Activated CD4-positive, alpha-beta memory T cell treated with anti-CD3 and anti-CD28 coated beads for 36 hours (primary cell): ENCODE data around the gene HERC5. TPM values are rescaled to one million over a fixed set of nuclear protein-coding genes. Genes with fewer than 3 reads are reported as not detected.
A peak's percentile ranks its signal among the peaks of the same experiment; 100 is the strongest.

Experiments used
- CTCF ChIA-PET: fragments of 350-600 bp; sonication (Branson Sonifier 250); formaldehyde crosslinking; loops from one replicate; lab custom pipeline; 2021; ENCODE audit warnings: antibody characterized with exemption, inconsistent platforms; lab: Charles Lee
- POLR2A ChIA-PET: fragments of 350-600 bp; sonication (Branson Sonifier 250); formaldehyde crosslinking; loops from one replicate; lab custom pipeline; 2021; ENCODE audit warnings: antibody characterized with exemption; lab: Charles Lee
- DNase-seq: peaks from one replicate; pipeline ENCODE4 v3.0.0-alpha.2; 2020
- H3K27ac Mint-ChIP-seq: one replicate; pipeline ENCODE4 v1.8.0; 2021; ENCODE audit warnings: mixed read lengths
- H3K27me3 Mint-ChIP-seq: one replicate; pipeline ENCODE4 v1.8.0; 2021; ENCODE audit warnings: mixed read lengths
- H3K36me3 Mint-ChIP-seq: one replicate; pipeline ENCODE4 v1.8.0; 2021; ENCODE audit warnings: mixed read lengths
- H3K4me1 Mint-ChIP-seq: one replicate; pipeline ENCODE4 v1.8.0; 2021; ENCODE audit warnings: low read depth, mixed read lengths
- H3K4me3 Mint-ChIP-seq: one replicate; pipeline ENCODE4 v1.8.0; 2021; ENCODE audit warnings: mild to moderate bottlenecking, mixed read lengths
- H3K9me3 Mint-ChIP-seq: one replicate; pipeline ENCODE4 v1.8.0; 2021; ENCODE audit warnings: mixed read lengths
- intact Hi-C: fragments of 100-400 bp; cut with micrococcal nuclease; formaldehyde crosslinking; loops from one replicate; pipeline ENCODE4 v1.15.1; 2023
- total RNA-seq, 2 experiments: library from RNA; stranded (reverse); gene quantifications; one replicate each; pipeline ENCODE4 v1.2.3, GENCODE V29; 2021

Gene HERC5
- total RNA-seq, 2 experiments from 2014 or later: 32.3 to 34.0 TPM

DNA sequence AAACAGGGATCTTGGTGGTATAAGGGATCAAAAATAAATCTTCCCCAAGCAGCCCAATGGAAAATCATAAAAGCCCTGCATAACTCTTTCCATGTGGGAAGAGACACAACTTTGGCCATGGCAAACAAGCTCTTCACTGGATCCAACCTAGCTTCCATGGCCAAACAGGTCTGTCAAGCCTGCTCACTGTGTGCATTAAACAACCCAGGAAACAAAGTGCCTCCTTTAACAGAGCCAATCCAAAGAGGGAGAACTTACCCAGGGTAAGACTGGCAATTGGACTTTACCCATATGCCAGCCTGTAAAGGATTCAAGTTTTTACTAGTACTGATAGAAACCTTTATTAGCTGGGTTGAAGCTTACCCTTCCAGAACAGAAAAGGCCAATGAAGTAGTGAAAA is 7.6 kb upstream of the HERC5 start:
- Mint-ChIP-seq H3K9me3 (no peaks in the 10 kb centered on the region), H3K4me3 (no peak overlapping the region), H3K27ac (no peak overlapping the region), H3K4me1 (no peaks in the 10 kb centered on the region), H3K27me3 (no peaks in the 10 kb centered on the region), H3K36me3 (no peaks in the 10 kb centered on the region)
- CTCF ChIA-PET: interaction anchor here (1.4 kb wide), 1 partner anchor 237 kb away, joined by 4 read pairs; no protein-coding TSS in a partner anchor
- POLR2A ChIA-PET: interaction anchor here (1.2 kb wide), 1 partner anchor 165 kb away, joined by 3 read pairs; the partner anchor contains the start of gene PPM1K
- no peak for DNase-seq
- intact Hi-C loops: no loop called here

DNA sequence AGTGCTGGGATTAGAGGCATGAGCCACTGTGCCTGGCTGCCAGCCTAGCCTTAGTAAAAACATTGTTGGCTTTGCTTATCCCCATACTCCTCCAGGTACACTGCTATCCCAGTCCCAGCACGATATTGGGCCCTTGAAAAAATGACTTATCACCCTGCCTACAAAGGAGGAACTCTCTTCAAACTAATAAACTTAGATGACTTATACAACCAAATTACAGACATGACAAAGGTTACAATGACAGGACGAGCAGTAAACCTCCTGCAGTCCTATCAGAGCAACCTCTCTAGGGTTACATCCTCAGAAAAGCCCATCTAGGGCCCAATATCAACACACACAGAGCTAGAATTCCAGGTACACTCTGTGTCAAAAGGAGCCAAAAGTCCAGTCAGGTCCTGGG is 5.7 kb upstream of the HERC5 start:
- H3K4me1 Mint-ChIP-seq: peaks cover 4% of the 10 kb centered on the region
- ChIA-PET CTCF (interaction anchor here (1.0 kb wide), 1 partner anchor 73 kb away, joined by 3 read pairs; the partner anchor contains the start of gene HERC6), POLR2A (no interaction called here)
- H3K27ac Mint-ChIP-seq: no peak overlapping the region
- H3K27me3 Mint-ChIP-seq: no peaks in the 10 kb centered on the region
- H3K9me3 Mint-ChIP-seq: no peaks in the 10 kb centered on the region
- intact Hi-C loops: loop anchor here (10.0 kb wide), 1 partner anchor 844 kb away; no protein-coding TSS in a partner anchor
- no peak for DNase-seq
- H3K36me3 Mint-ChIP-seq: no peaks in the 10 kb centered on the region
- H3K4me3 Mint-ChIP-seq: no peak overlapping the region

DNA sequence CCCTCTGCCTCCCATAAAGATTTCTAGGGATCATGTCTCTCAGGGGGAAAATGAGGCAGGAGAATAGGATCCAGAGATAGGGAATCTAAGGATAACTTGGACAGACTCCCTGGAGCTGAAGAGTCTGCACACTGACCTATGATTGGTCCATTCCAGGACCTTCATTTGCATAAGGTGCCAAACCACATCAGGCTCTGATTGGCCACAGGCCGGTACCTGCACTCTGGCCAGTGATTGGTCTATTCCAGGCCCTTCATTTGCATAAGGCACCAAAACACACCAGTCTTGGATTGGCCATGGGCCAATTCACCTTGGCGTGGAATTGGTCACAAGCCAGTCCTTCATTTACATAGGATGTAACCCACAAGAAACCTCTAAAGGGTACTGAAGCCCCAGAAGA is 4.0 kb upstream of the HERC5 start:
- intact Hi-C loops: loop anchor here (10.0 kb wide), 1 partner anchor 842 kb away; no protein-coding TSS in a partner anchor
- POLR2A ChIA-PET: no interaction called here
- Mint-ChIP-seq H3K4me1 (peaks cover 6% of the 10 kb centered on the region), H3K27ac (no peak overlapping the region), H3K36me3 (peaks cover 3% of the 10 kb centered on the region), H3K9me3 (no peaks in the 10 kb centered on the region), H3K27me3 (peaks cover 1% of the 10 kb centered on the region), H3K4me3 (no peak overlapping the region)
- DNase-seq: no peak
- CTCF ChIA-PET: interaction anchor here (0.7 kb wide), 1 partner anchor 50 kb away, joined by 3 read pairs; no protein-coding TSS in a partner anchor

DNA sequence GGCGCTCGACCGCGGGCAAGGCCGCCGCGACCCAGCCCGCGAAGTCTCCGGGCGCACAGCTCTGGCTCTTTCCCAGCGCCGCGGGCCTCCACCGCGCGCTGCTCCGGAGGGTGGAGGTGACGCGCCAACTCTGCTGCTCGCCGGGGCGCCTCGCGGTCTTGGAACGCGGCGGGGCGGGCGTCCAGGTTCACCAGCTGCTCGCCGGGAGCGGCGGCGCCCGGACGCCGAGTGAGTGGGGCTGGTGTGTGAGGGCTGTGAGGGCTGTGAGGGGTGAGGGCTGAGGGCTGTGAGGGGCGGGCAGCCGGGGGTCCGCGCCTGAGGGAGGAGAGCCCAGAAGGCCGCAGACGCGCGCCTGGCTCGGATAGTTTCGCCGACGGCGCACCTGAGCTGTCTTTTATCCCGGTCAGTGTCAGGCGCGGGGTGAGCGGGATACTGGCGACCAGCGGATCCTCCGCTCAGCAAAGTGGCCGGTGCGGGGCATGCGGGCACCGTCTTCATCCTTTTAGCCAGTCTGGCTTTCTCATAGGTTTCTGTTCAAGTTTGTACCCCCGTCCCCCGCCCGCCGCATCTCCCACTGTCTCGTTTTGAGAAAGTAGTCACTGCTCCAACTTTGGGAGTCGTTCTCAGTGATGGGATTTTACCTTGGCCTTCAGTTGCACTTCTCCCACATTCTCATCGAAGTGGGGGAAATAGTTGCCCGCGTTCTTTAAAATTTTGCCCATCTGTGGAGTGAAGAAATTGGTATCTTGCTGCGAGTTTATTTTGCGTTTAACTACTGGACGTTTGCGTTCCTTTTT is 586 bp downstream of the HERC5 start:
- peak; percentile 51 for DNase-seq
- peak overlapping the region; percentile 97 for H3K27ac Mint-ChIP-seq
- intact Hi-C loops: loop anchor here (1.0 to 10.0 kb wide), 7 partner anchors 32 to 837 kb away; partner anchors contain the start of genes HERC3 and PPM1K
- H3K36me3 Mint-ChIP-seq: peaks cover 13% of the 10 kb centered on the region
- H3K9me3 Mint-ChIP-seq: no peaks in the 10 kb centered on the region
- H3K4me1 Mint-ChIP-seq: peaks cover 12% of the 10 kb centered on the region
- CTCF ChIA-PET: interaction anchor here (1.0 to 1.9 kb wide), 4 partner anchors 79 to 238 kb away, joined by 4 to 21 read pairs (median 6); partner anchors contain the start of genes HERC6 and PPM1K
- H3K27me3 Mint-ChIP-seq: peaks cover 3% of the 10 kb centered on the region
- POLR2A ChIA-PET: interaction anchor here (0.7 to 2.3 kb wide), 8 partner anchors 18 to 173 kb away, joined by 3 to 33 read pairs (median 4); partner anchors contain the start of genes HERC3, HERC6, PPM1K and PYURF
- peak overlapping the region; percentile 100 for H3K4me3 Mint-ChIP-seq

DNA sequence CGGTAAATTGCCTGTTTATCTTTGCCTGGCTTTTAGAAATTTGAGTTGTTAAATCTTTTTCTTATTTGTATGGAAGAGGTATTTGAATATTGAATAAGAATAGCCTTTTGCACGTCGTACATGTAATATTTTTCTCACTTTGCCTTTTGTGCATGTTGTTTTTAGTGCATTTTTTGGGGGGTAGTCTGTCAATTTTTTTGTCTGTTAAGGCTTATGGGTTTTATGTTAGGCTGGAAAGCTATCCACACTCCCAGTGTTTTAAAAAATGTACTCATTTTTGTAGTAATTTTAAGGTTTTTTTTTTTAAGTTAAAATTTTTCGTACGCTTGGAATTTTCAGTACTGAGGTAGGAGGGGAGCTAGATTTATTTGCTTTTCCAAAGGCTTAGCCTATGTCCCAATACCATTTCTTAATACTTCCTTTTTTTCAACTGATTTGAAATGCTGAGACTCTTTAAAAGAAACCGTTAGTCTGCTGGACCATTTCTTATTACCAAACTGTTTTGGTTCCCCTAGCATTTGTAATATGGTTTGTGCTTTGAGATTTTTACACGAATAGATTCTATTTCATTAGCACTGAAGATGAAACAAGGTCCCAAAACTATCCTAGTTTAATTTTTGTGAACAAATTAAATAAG is 1.3 kb downstream of the HERC5 start:
- ChIA-PET POLR2A (interaction anchor here (2.1 to 2.3 kb wide), 2 partner anchors 80 to 174 kb away, joined by 8 to 33 read pairs; partner anchors contain the start of genes HERC6 and PPM1K), CTCF (interaction anchor here (1.6 kb wide), 1 partner anchor 175 kb away, joined by 8 read pairs; the partner anchor contains the start of gene PPM1K)
- H3K4me3 Mint-ChIP-seq: peak overlapping the region; percentile 100
- no peaks in the 10 kb centered on the region for H3K9me3 Mint-ChIP-seq
- peaks cover 13% of the 10 kb centered on the region for H3K36me3 Mint-ChIP-seq
- peaks cover 12% of the 10 kb centered on the region for H3K4me1 Mint-ChIP-seq
- peaks cover 3% of the 10 kb centered on the region for H3K27me3 Mint-ChIP-seq
- intact Hi-C loops: loop anchor here (5.0 to 10.0 kb wide), 2 partner anchors 134 to 837 kb away; partner anchors contain the start of gene HERC3
- no peak for DNase-seq
- peak overlapping the region; percentile 60 for H3K27ac Mint-ChIP-seq

DNA sequence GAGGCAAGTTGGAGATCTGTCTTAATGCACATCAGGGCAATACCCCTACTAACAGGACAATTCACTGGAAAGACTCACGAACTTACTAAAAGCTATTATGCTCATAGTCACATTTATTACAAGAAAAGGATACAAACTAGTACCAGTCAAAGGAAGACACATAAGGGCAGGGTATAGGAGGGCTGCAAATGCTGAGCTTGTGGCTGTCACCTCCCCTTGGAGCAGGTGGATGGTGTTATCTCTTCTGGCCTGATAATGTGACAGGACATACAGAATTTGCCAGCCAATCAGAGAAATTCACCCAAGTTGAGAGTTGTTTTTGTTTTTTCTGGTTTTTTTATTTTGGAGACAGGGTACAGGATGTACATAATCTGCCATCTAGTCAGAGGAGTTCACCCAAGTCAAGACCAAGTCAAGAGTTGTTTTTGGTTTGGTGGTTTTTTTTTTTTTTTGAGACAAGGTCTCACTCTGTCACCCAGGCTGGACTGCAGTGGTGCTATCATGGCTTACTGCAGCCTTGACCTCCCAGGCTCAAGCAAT is 8.8 kb downstream of the HERC5 start:
- no peak overlapping the region for H3K4me3 Mint-ChIP-seq
- H3K27me3 Mint-ChIP-seq: no peaks in the 10 kb centered on the region
- DNase-seq: no peak
- no peaks in the 10 kb centered on the region for H3K9me3 Mint-ChIP-seq
- ChIA-PET CTCF (no interaction called here), POLR2A (no interaction called here)
- H3K36me3 Mint-ChIP-seq: peaks cover 35% of the 10 kb centered on the region
- intact Hi-C loops: no loop called here
- H3K27ac Mint-ChIP-seq: no peak overlapping the region
- H3K4me1 Mint-ChIP-seq: peaks cover 13% of the 10 kb centered on the region

DNA sequence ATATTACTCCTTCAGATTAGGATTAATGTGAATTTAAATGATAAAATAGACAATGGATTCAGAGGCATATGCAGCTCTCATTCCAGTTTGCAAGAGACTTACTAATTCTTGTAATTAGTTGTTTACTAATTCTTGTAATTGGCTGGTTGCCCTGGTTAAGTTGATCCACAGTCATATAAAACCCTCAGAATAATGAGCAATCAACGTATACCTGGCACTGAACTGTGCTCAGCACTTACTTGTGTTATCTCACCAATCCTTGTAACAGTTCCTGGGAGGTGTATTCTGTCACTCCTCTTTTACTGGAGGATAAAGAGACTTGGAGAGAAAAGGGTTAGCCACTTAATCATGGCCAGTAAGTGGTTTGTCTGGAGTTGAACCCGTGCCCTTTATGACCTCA is 10.5 kb downstream of the HERC5 start:
- Mint-ChIP-seq H3K36me3 (peaks cover 34% of the 10 kb centered on the region), H3K27me3 (no peaks in the 10 kb centered on the region), H3K4me1 (peaks cover 13% of the 10 kb centered on the region), H3K9me3 (no peaks in the 10 kb centered on the region), H3K4me3 (no peak overlapping the region), H3K27ac (no peak overlapping the region)
- CTCF ChIA-PET: interaction anchor here (0.8 to 1.6 kb wide), 3 partner anchors 33 to 97 kb away, joined by 3 to 4 read pairs (median 3); partner anchors contain the start of gene HERC6
- POLR2A ChIA-PET: no interaction called here
- intact Hi-C loops: no loop called here
- no peak for DNase-seq

DNA sequence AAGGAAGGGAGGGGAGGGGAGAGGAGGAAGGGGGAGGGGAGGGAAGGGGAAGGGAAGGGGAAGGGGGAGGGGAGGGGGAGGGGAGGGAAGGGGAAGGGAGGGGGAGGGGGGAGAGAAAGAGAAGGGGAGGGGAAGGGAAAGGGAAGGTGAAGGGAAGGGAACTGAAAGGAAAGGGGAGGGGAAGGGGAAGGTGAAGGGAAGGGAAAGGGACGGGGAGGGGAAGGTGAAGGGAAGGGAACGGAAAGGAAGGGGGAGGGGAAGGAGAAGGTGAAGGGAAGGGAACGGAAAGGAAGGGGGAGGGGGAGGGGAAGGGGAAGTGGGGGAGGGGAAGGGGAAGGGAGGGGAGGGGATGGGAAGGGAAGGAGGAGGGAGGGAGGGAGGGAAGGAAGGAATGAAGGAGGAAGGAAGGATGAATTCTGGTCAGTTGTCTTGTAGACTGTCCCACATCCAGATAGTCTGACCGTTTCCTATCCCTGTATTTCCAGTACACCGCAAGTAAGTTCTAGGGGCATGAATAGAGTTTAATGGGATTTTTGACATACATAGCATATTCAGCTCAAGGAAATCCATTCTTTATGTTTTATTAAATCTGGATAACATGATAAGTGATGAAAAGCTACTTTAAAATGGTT is 20.4 kb downstream of the HERC5 start:
- Mint-ChIP-seq H3K27me3 (no peaks in the 10 kb centered on the region), H3K4me1 (no peaks in the 10 kb centered on the region), H3K4me3 (no peak overlapping the region), H3K27ac (no peak overlapping the region), H3K36me3 (peaks cover 24% of the 10 kb centered on the region), H3K9me3 (no peaks in the 10 kb centered on the region)
- CTCF ChIA-PET: interaction anchor here (0.6 to 0.7 kb wide), 2 partner anchors 40 to 85 kb away, joined by 3 to 4 read pairs; no protein-coding TSS in a partner anchor
- intact Hi-C loops: no loop called here
- no peak for DNase-seq
- POLR2A ChIA-PET: no interaction called here

DNA sequence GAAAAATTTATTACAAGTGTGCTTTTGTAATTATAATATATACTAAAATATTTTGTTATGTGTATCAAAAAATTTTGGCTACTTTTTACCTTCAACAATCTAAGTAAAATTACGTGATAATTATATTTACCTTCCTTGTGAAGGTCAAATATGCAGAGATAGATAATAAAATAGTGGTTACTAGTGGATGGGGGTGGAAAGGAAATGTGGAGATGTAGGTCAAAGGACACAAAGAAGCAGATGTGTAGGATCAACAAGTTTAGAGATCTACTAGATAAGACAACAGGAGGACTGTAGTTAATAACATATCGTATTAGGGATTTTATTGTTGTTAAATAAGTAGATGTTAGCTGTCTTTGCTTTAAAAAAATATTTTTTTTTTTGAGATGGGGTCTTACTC is 21.3 kb downstream of the HERC5 start:
- no peak for DNase-seq
- CTCF ChIA-PET: no interaction called here
- H3K4me1 Mint-ChIP-seq: no peaks in the 10 kb centered on the region
- H3K4me3 Mint-ChIP-seq: no peak overlapping the region
- intact Hi-C loops: no loop called here
- POLR2A ChIA-PET: no interaction called here
- no peak overlapping the region for H3K27ac Mint-ChIP-seq
- no peaks in the 10 kb centered on the region for H3K27me3 Mint-ChIP-seq
- no peaks in the 10 kb centered on the region for H3K9me3 Mint-ChIP-seq
- peaks cover 20% of the 10 kb centered on the region for H3K36me3 Mint-ChIP-seq

DNA sequence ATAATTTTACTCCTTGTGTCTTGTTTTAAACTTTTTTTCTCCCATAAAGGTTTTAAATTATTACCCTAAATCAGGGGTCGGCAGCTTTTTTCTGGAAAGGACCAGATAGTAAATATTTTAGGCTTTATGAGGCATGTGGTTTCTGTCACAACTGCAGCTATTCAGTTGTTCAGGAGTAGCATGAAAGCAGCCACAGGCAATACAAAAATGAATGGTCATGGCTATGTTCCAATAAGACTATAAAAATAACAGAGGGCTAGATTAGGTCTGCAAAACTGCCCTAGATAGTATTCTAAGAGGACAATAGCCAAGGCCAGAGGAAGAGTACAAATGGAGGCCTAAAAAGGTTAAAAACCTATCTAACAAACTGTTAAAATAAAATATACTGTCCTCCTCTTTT is 24.6 kb downstream of the HERC5 start:
- CTCF ChIA-PET: no interaction called here
- H3K4me1 Mint-ChIP-seq: no peaks in the 10 kb centered on the region

DNA sequence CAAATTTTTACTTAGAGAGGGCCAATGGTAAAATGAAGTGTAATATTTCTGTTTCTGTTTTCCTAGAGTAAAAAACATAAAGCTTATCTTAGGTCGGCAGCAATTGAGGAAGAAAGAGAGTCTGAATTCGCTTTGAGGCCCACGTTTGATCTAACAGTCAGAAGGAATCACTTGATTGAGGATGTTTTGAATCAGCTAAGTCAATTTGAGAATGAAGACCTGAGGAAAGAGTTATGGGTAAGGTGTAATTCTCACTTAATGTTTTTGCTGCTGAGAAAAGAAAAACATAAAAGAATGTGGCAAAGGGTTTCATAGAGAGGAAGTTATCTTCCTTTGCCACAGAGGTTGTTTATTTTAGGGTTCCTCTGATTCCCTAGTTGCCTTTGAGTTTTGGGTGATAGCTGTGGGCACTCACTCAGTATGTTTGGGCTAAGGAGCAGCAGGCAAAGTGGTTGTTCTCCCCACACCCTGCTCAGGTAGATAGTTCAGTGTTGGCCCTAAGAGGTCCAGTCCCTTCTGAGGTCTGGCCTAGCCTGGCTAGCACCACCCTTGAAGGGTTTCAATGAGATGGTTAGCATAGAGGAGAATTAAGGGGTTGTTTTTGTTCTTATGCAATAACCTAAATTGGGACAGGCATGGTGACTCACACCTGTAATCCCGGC is 32.3 kb downstream of the HERC5 start:
- H3K36me3 Mint-ChIP-seq: peaks cover 22% of the 10 kb centered on the region
- intact Hi-C loops: loop anchor here (1.0 kb wide), 1 partner anchor 32 kb away; the partner anchor contains the start of gene HERC5
- no peak for DNase-seq

More for the DNA sequence above, 24.6 kb downstream of the HERC5 start:
- H3K36me3 Mint-ChIP-seq: peaks cover 6% of the 10 kb centered on the region
- H3K27ac Mint-ChIP-seq: no peak overlapping the region
- intact Hi-C loops: no loop called here
- H3K4me3 Mint-ChIP-seq: no peak overlapping the region
- DNase-seq: no peak
- H3K9me3 Mint-ChIP-seq: no peaks in the 10 kb centered on the region
- H3K27me3 Mint-ChIP-seq: no peaks in the 10 kb centered on the region
- POLR2A ChIA-PET: no interaction called here

More for the DNA sequence above, 32.3 kb downstream of the HERC5 start:
- Mint-ChIP-seq H3K27me3 (no peaks in the 10 kb centered on the region), H3K9me3 (no peaks in the 10 kb centered on the region), H3K27ac (peak overlapping the region; percentile 79), H3K4me1 (peaks cover 13% of the 10 kb centered on the region), H3K4me3 (no peak overlapping the region)
- ChIA-PET CTCF (interaction anchor here (1.6 kb wide), 1 partner anchor 26 kb away, joined by 3 read pairs; no protein-coding TSS in a partner anchor), POLR2A (no interaction called here)
